WI38 (cell line): Measurements from ENCODE around the gene NDUFAF7.

Experiments used
- H3K4me3 ChIP-seq: 2 replicates; pipeline ENCODE4 v1.5.1; 2011; ENCODE audit warnings: low read depth, mild to moderate bottlenecking, control low read depth, low read length
- CTCF ChIP-seq: IDR thresholded peaks from 2 replicates; pipeline ENCODE4 v1.5.1; 2012; ENCODE audit warnings: low read depth, mild to moderate bottlenecking, control low read depth, low read length

Gene NDUFAF7

GRCh38 chr2:37274359-37274965 lies 43.0 kb downstream of the NDUFAF7 start:
- no peak for TF ChIP-seq CTCF
- H3K4me3 ChIP-seq: no peak overlapping the region

- H3K4me3 ChIP-seq: no peak overlapping the region
These were observed 44.8 kb downstream of the NDUFAF7 start for GRCh38 chr2:37276291-37276690.

GRCh38 chr2:37281916-37282315 lies 50.5 kb downstream of the NDUFAF7 start:
- no peak for TF ChIP-seq CTCF
- H3K4me3 ChIP-seq: no peak overlapping the region

More at GRCh38 chr2:37276291-37276690, 44.8 kb downstream of the NDUFAF7 start:
- no peak for TF ChIP-seq CTCF

- TF ChIP-seq CTCF: no peak
These were observed 51.3 kb downstream of the NDUFAF7 start for GRCh38 chr2:37282746-37283145.

GRCh38 chr2:37283207-37283606 lies 51.7 kb downstream of the NDUFAF7 start:
- H3K4me3 ChIP-seq: no peak overlapping the region
- no peak for TF ChIP-seq CTCF

More at GRCh38 chr2:37282746-37283145, 51.3 kb downstream of the NDUFAF7 start:
- no peak overlapping the region for H3K4me3 ChIP-seq

GRCh38 chr2:37284381-37284780 lies 52.9 kb downstream of the NDUFAF7 start:
- TF ChIP-seq CTCF: no peak

GRCh38 chr2:37287966-37288365 lies 56.5 kb downstream of the NDUFAF7 start:
- no peak overlapping the region for H3K4me3 ChIP-seq
- no peak for TF ChIP-seq CTCF

More at GRCh38 chr2:37284381-37284780, 52.9 kb downstream of the NDUFAF7 start:
- H3K4me3 ChIP-seq: no peak overlapping the region
